ENCODE data around the gene SHPK.

The SHPK gene, protein sequence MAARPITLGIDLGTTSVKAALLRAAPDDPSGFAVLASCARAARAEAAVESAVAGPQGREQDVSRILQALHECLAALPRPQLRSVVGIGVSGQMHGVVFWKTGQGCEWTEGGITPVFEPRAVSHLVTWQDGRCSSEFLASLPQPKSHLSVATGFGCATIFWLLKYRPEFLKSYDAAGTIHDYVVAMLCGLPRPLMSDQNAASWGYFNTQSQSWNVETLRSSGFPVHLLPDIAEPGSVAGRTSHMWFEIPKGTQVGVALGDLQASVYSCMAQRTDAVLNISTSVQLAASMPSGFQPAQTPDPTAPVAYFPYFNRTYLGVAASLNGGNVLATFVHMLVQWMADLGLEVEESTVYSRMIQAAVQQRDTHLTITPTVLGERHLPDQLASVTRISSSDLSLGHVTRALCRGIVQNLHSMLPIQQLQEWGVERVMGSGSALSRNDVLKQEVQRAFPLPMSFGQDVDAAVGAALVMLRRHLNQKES

GRCh38 chr17:3636154-3636907, at the start of gene SHPK, which contains the start of gene CTNS:
TSS of gene SHPK (minus strand) at chr17:3636250. CDS start at chr17:3636219, 31 bp downstream.
TSS of gene CTNS (plus strand) at chr17:3636760. CDS start at chr17:3640207, 3,447 bp downstream.
- DNase-seq = peak; percentile 68

GRCh38 chr17:3685174-3685573, 49.1 kb upstream of the SHPK start:
- DNase-seq = no peak

DNA sequence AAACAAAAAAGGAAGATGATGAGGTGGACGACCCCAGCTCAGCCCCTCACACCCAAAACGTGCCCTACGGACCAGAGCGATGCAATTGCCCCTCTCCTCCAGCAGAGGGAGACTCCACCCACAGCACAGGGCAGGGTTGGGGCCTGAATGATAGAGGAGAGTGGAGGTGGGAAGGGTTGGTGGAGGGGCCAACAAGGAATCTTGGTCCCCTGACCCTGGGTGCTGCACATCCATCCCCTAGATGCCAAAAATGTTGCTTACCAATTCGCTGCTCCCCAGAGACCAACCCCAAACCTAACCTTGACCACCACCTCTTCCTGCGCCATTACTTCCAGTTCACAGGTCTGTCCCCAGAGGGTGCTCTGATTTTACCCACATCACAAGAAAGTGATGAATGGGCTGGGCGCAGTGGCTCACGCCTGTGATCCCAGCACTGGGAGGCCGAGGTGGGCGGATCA, 47.0 kb upstream of the SHPK start:
- DNase-seq = no peak

DNA sequence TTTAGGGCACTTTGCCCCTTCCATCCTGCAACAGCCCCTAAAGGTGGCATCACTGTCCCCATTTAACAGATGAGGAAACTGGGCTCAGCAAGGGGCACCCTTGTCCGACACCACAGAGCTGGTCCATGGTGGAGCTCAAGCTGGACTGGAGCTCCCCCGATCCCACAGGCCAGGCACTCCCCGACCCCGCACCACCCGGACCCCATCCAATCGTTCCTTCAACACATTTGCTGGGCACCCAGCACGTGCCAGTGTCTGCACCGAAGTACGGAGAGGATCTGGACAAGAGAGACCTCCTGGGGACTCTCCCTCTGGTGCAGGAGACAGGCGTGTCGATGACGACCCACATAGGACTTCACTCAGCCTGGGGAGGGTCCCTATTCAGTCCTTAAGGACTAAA, 46.0 kb upstream of the SHPK start:
- no peak for DNase-seq

GRCh38 chr17:3681565-3681964, 45.5 kb upstream of the SHPK start:
- DNase-seq = no peak

GRCh38 chr17:3681057-3681456, 45.0 kb upstream of the SHPK start:
- DNase-seq = no peak

- DNase-seq = no peak
Measured at GRCh38 chr17:3679531-3680126, 43.6 kb upstream of the SHPK start.

DNA sequence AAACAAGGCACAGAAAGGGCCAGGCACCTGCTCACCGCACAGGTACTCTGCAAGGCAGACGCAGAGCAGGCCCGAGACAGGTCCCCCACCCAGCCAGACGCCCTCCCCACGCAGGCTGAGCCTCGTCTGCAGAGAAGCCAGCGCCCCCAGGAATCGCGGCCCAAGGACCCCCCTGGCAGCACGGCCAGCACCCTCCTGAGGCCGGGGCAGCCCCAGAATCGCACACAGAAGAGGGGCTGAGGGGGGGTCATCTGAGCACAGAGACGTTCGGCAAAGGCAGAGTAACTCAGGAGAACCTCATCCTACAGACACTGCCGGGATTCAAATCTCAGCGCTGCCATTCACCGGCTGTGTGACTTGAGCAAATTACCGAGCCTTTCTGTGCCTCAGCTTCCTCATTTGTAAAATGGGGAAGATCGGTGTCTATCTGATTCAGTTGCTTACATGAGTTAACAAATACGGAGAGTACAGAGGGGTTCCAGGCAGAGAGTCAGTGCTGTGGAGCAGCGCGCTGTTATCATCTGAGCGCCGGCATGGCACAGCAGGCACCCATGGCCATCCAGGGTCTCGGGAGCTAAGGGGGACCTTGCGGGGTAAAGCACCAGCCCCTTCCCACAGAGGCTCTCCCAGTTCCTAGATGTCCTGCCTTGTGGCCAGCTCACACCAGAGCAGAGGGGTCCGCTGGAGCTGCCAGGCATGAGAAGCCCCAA, 42.9 kb upstream of the SHPK start:
- no peak for DNase-seq

GRCh38 chr17:3678095-3678820, 42.2 kb upstream of the SHPK start:
- DNase-seq = no peak

- no peak for DNase-seq
Measured at GRCh38 chr17:3675886-3676285, 39.8 kb upstream of the SHPK start.

- no peak for DNase-seq
Measured at GRCh38 chr17:3672571-3672970, 36.5 kb upstream of the SHPK start.

DNA sequence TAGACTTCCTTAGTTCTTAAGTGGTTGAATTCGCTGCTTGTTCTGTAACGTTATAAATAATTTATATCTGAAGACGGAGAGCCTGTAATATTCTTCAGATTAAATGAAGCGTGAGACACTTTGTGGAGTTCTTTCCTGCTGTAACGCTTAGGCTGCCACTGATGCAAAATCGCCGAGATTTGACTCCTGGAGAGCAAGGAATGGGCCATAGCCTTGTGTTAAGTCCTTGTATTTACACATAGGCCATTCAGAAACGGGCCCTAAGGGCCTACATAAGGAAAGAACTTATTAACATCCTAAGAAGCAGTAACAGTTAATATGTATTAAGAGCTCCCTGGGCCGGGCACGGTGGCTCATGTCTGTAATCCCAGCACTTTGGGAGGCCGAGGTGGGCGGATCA, 33.5 kb upstream of the SHPK start:
- DNase-seq = no peak

GRCh38 chr17:3669085-3669347, 33.0 kb upstream of the SHPK start:
- DNase-seq = no peak

DNA sequence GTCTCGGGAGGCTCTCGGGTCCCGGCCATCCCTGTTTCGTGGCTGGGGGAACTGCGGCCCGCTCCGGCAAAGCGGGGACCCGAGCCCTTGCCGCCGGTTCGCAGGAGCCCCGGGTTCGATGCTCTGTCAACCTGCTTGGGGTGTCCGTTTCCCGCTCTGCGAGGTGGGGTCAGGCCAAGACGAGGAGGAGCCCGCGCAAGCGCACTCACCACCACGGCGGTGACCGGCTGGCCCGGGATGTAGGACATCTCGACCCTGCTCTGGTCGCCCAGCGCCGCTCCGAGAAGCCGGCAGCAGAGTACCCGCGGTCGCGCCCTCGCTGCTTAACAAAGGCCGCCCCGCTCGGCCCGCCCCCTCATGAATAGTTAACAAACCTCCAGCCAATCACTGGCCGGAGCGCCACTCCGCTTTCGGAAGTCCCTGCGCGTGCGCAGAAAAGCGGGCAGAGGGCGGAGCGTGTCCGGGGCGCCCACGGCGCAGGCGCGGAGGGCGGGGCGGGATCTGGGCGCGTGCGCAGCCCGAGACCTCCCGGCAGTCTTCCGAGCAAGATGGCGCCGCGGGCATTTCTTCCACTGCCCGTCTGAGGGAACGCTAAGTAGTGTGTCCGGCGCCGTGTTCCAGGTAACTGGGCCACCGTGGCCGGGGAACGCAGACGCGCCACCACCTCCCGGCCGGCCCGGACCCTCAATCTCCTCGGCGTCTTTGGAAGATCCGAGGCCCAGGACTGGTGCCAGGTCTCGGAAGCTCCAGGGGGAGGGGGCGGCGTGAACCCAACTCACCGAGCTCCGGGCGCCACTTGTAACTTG, 32.4 kb upstream of the SHPK start, which contains the start of the genes EMC6 and TAX1BP3:
EMC6 (plus strand) TSS at position 534 of the 806 bp plus-strand sequence. CDS start 335 bp downstream, outside the sequence.
TAX1BP3 (minus strand) TSS at position 300 of the 806 bp plus-strand sequence; CDS start at position 248, 52 bp downstream.
- peak; percentile 77 for DNase-seq

GRCh38 chr17:3667366-3668278, 31.6 kb upstream of the SHPK start:
- DNase-seq = no peak

DNA sequence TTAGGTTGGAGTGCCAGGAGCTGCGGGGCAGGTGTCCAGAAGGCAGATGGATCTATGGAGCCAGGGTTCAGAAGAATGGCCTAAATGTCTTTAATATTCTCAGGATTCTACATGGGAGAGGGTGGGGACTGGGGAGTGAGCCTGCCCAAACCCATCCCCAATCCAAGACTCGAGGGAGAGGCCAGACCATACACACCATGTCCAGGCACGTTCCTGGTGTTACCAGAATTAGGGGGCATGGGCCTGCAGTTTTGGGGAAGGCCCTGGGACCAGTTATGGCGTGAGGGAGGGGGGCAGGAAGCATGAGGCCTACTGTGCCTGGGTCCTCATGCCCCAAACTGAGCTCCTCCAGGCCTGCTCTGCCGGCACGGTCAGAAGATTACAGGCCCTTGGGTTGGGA, 30.5 kb upstream of the SHPK start:
- no peak for DNase-seq

- DNase-seq = no peak
Measured at GRCh38 chr17:3665834-3666233, 29.8 kb upstream of the SHPK start.

DNA sequence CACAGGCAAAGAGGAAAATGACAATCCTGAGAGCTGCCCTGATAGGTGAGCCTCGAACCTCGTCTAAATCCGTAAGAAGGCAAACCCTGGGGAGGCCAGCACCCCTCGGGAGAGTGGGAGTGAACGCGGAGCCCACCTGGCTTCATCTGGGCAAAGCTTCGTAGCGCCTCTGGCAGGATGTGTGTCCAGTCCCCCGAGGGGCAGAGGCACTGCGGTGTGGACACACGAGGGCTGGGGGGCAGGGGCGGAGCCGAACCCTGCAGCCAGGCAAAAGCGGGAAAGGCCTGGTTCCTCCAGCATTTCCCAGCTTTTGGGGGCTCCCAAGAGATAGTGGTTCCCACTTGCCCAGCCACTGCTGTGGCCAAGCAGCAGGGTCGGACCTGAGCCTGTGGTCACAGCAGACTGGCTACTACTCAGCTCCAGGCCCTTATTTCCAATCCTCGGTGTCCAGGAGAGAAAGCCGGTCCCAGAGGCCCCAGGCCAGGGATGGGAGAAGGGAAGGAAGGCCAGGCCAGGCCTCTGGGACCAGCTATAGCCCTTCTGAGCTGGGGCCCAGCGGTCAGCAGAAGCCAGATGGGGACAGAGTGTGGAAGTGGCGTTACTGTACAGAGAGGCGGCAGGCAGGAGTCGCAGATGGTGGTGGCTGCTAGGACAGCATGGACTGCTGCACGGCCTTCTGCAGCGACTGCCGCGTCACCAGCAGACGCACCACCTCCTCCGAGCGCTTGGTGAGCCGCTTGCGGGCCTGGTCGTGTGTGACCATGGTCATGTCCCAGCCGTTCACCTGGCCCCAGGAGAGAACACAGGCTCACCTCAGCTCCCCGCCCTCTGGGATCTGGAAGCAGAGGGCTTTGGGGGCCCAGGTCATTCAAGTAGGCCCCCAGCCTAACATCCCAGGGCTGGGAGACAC, 27.3 kb upstream of the SHPK start:
- no peak for DNase-seq

DNA sequence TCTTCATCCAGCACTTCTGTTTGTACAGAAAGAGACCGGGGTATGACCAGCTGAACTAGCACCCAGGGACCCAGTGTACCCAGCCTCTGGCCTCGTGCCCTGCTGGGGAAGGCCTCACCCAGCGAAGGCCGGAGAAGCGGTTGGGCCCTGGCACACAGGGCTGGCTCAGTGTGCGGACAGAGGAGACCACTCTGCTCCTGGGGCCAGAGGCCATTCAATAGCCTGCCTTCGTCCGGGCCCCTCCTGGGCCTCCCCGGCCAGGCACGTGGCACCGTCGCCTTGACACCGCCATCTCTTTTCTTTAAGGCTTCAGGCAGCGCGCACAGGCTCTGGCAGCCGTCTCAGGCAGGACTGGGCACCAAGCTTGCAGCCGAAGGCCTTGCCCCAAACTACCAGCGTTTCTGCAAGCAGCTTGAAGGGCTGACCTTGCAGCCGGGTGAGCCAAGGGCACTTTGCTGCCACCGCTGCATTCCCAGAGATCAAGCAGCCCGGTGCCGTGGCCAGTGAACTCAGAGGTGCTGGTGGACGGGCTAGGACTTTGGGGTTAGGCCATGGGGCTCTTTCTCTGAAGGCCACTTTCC, 24.4 kb upstream of the SHPK start:
- no peak for DNase-seq

Data from GF-D8 (cell line).